Neural crest cell (in vitro differentiated cells): Measurements from ENCODE around the gene TNFSF13. TPM values are rescaled to one million over a fixed set of nuclear protein-coding genes. Genes with fewer than 3 reads are reported as not detected.

Source experiments
- DNase-seq: peaks from one replicate; pipeline ENCODE4 v3.0.0; 2021; ENCODE audit warnings: low read depth, mixed read lengths, low spot score
- H3K27ac Mint-ChIP-seq: one replicate; pipeline ENCODE4 v1.8.0; 2021; ENCODE audit warnings: mild to moderate bottlenecking, mixed read lengths; ENCODE audit not compliant: unreplicated experiment
- H3K27me3 Mint-ChIP-seq: 2 replicates; pipeline ENCODE4 v1.8.0; 2021; ENCODE audit warnings: low read depth, mild to moderate bottlenecking, mixed read lengths
- H3K36me3 Mint-ChIP-seq: 2 replicates; pipeline ENCODE4 v1.8.0; 2021; ENCODE audit warnings: low read depth, mild to moderate bottlenecking, mixed read lengths
- H3K4me1 Mint-ChIP-seq: 2 replicates; pipeline ENCODE4 v1.8.0; 2021; ENCODE audit warnings: mixed read lengths
- H3K4me3 Mint-ChIP-seq: one replicate; pipeline ENCODE4 v1.8.0; 2021; ENCODE audit warnings: mild to moderate bottlenecking, mixed read lengths
- H3K9me3 Mint-ChIP-seq: 2 replicates; pipeline ENCODE4 v1.8.0; 2021; ENCODE audit warnings: mixed read lengths
- CTCF ChIP-seq: fragments of 200-600 bp; sonication (generic); conservative IDR thresholded peaks from 2 replicates; pipeline ENCODE4 v1.5.0; 2021; ENCODE audit warnings: antibody characterized with exemption, mild to moderate bottlenecking
- total RNA-seq: library from RNA; stranded (reverse); gene quantifications from 2 replicates; pipeline ENCODE4 v1.2.1, GENCODE V29; 2021

The TNFSF13 gene
- total RNA-seq, 1 donor from 2014 or later = 0.86 TPM

- H3K4me3 Mint-ChIP-seq = no peak overlapping the region
- no peaks in the 10 kb centered on the region for H3K9me3 Mint-ChIP-seq
- peaks cover 7% of the 10 kb centered on the region for H3K27me3 Mint-ChIP-seq
- DNase-seq = no peak
- no peak overlapping the region for H3K27ac Mint-ChIP-seq
- peaks cover 15% of the 10 kb centered on the region for H3K4me1 Mint-ChIP-seq
- TF ChIP-seq CTCF = no peak
- no peaks in the 10 kb centered on the region for H3K36me3 Mint-ChIP-seq
Observed at GRCh38 chr17:7553356-7553755, 5.2 kb upstream of the TNFSF13 start.

- H3K9me3 Mint-ChIP-seq = no peaks in the 10 kb centered on the region
- peak overlapping the region; percentile 9 for H3K4me3 Mint-ChIP-seq
- TF ChIP-seq CTCF = peak; percentile 31
- H3K4me1 Mint-ChIP-seq = peaks cover 15% of the 10 kb centered on the region
- H3K27ac Mint-ChIP-seq = no peak overlapping the region
- DNase-seq = no peak
- peaks cover 5% of the 10 kb centered on the region for H3K27me3 Mint-ChIP-seq
- no peaks in the 10 kb centered on the region for H3K36me3 Mint-ChIP-seq
Observed at GRCh38 chr17:7555320-7555948, 3.1 kb upstream of the TNFSF13 start.

GRCh38 chr17:7556627-7557026 lies 1.9 kb upstream of the TNFSF13 start:
- TF ChIP-seq CTCF = no peak
- Mint-ChIP-seq H3K9me3 (no peaks in the 10 kb centered on the region), H3K36me3 (no peaks in the 10 kb centered on the region), H3K4me1 (peaks cover 25% of the 10 kb centered on the region), H3K27me3 (peaks cover 9% of the 10 kb centered on the region), H3K27ac (no peak overlapping the region), H3K4me3 (peak overlapping the region; percentile 54)
- DNase-seq = no peak

GRCh38 chr17:7557147-7557764 lies 1.3 kb upstream of the TNFSF13 start:
- Mint-ChIP-seq H3K4me3 (no peak overlapping the region), H3K4me1 (peaks cover 25% of the 10 kb centered on the region)
- DNase-seq = no peak

GRCh38 chr17:7557775-7558543 lies 591 bp upstream of the TNFSF13 start:
- Mint-ChIP-seq H3K9me3 (no peaks in the 10 kb centered on the region), H3K4me1 (peaks cover 31% of the 10 kb centered on the region), H3K36me3 (no peaks in the 10 kb centered on the region), H3K4me3 (peak overlapping the region; percentile 89), H3K27me3 (peaks cover 9% of the 10 kb centered on the region), H3K27ac (peak overlapping the region; percentile 96)
- DNase-seq = no peak
- TF ChIP-seq CTCF = no peak

More at GRCh38 chr17:7557147-7557764, 1.3 kb upstream of the TNFSF13 start:
- no peaks in the 10 kb centered on the region for H3K36me3 Mint-ChIP-seq
- H3K27ac Mint-ChIP-seq = no peak overlapping the region
- TF ChIP-seq CTCF = no peak
- H3K9me3 Mint-ChIP-seq = no peaks in the 10 kb centered on the region
- peaks cover 9% of the 10 kb centered on the region for H3K27me3 Mint-ChIP-seq
